ENCODE data around the gene EFCC1.
A peak's percentile ranks its signal among the peaks of the same experiment; 100 is the strongest.
"Not testable (repeated sequence)": the region's sequence is repeated elsewhere in the genome, so short reads cannot be mapped to it uniquely, and the experiment has no call there.

EFCC1 gene

GRCh38 chr3:129078510-129078909 lies 77.4 kb downstream of the EFCC1 start:
- DNase-seq (ENCODE audit: low read depth), result no peak
- no peak for TF ChIP-seq CTCF (conservative IDR thresholded peaks at IDR 0.05; ENCODE audit: low read length)
- no peak overlapping the region for H3K4me3 ChIP-seq (ENCODE audit: low read length)

- DNase-seq (ENCODE audit: low read depth), result no peak
Measured at GRCh38 chr3:129081503-129081902, 80.4 kb downstream of the EFCC1 start.

GRCh38 chr3:129082026-129082425 lies 80.9 kb downstream of the EFCC1 start:
- TF ChIP-seq CTCF (conservative IDR thresholded peaks at IDR 0.05; ENCODE audit: low read length), result no peak
- no peak overlapping the region for H3K4me3 ChIP-seq (ENCODE audit: low read length)
- no peak for DNase-seq (ENCODE audit: low read depth)

More at GRCh38 chr3:129081503-129081902, 80.4 kb downstream of the EFCC1 start:
- H3K4me3 ChIP-seq (ENCODE audit: low read length), result no peak overlapping the region
- TF ChIP-seq CTCF (conservative IDR thresholded peaks at IDR 0.05; ENCODE audit: low read length), result no peak

- TF ChIP-seq CTCF (conservative IDR thresholded peaks at IDR 0.05; ENCODE audit: low read length), result no peak
- DNase-seq (ENCODE audit: low read depth), result no peak
- H3K4me3 ChIP-seq (ENCODE audit: low read length), result no peak overlapping the region
Measured at GRCh38 chr3:129084501-129084900, 83.4 kb downstream of the EFCC1 start.

GRCh38 chr3:129085165-129085715 lies 84.1 kb downstream of the EFCC1 start:
- no peak for DNase-seq (ENCODE audit: low read depth)
- no peak overlapping the region for H3K4me3 ChIP-seq (ENCODE audit: low read length)

GRCh38 chr3:129085818-129086217 lies 84.7 kb downstream of the EFCC1 start:
- no peak for TF ChIP-seq CTCF (conservative IDR thresholded peaks at IDR 0.05; ENCODE audit: low read length)
- H3K4me3 ChIP-seq (ENCODE audit: low read length), result no peak overlapping the region
- DNase-seq (ENCODE audit: low read depth), result no peak

More at GRCh38 chr3:129085165-129085715, 84.1 kb downstream of the EFCC1 start:
- TF ChIP-seq CTCF (conservative IDR thresholded peaks at IDR 0.05; ENCODE audit: low read length), result no peak

- TF ChIP-seq CTCF (conservative IDR thresholded peaks at IDR 0.05; ENCODE audit: low read length), result no peak
- peak; percentile 9 for DNase-seq (ENCODE audit: low read depth)
- no peak overlapping the region for H3K4me3 ChIP-seq (ENCODE audit: low read length)
Measured at GRCh38 chr3:129087138-129087702, 86.1 kb downstream of the EFCC1 start.

GRCh38 chr3:129087904-129088303 lies 86.8 kb downstream of the EFCC1 start:
- DNase-seq (ENCODE audit: low read depth), result peak; percentile 45
- not testable (repeated sequence) for H3K4me3 ChIP-seq (ENCODE audit: low read length)

- not testable (repeated sequence) for H3K4me3 ChIP-seq (ENCODE audit: low read length); DNase-seq (ENCODE audit: low read depth)
Measured at GRCh38 chr3:129088312-129088711, 87.2 kb downstream of the EFCC1 start.
